Activated CD4-positive, alpha-beta memory T cell treated with anti-CD3 and anti-CD28 coated beads, Interleukin-2, amount 10 ng/mL, durations not matched to agents 7 days and 5 days (primary cell): ENCODE data around the gene RFPL4A. TPM values are rescaled to one million over a fixed set of nuclear protein-coding genes. Genes with fewer than 3 reads are reported as not detected.

Experiments used
- total RNA-seq, 2 experiments: library from RNA; stranded (reverse); gene quantifications; one replicate each; pipeline ENCODE4 v1.2.3, GENCODE V29; 2021

RFPL4A gene
- total RNA-seq, 2 experiments from 2014 or later = not detected

Other genes starting within 250 kb of the RFPL4A start
- not detected for gene SBK2, start 222.0 kb upstream of the RFPL4A start, total RNA-seq
- not detected for gene SBK3, start 213.6 kb upstream of the RFPL4A start, total RNA-seq
- 1 to 10 TPM; 6.4 to 6.6 TPM for gene ZNF579, start 178.2 kb upstream of the RFPL4A start, total RNA-seq
- gene FIZ1, start 159.6 kb upstream of the RFPL4A start, total RNA-seq = 10 to 100 TPM; 10.9 to 11.7 TPM
- gene ZNF524, start 158.8 kb upstream of the RFPL4A start, total RNA-seq = 10 to 100 TPM; 35.4 to 37.3 TPM
- 10 to 100 TPM; 15.3 to 15.4 TPM for gene ZNF865, start 153.4 kb upstream of the RFPL4A start, total RNA-seq
- gene ZNF784, start 134.5 kb upstream of the RFPL4A start, total RNA-seq = 1 to 10 TPM; 6.4 to 7.4 TPM
- 10 to 100 TPM; 35.7 to 39.7 TPM for gene ZNF580, start 118.1 kb upstream of the RFPL4A start, total RNA-seq
- gene ZNF581, start 115.4 kb upstream of the RFPL4A start, total RNA-seq = 10 to 100 TPM; 26.6 to 30.1 TPM
- 1 to 10 TPM; 3.7 to 3.8 TPM for gene CCDC106, start 110.9 kb upstream of the RFPL4A start, total RNA-seq
- 100 to 1,000 TPM; 204 to 213 TPM for gene U2AF2, start 104.1 kb upstream of the RFPL4A start, total RNA-seq
- gene EPN1, start 83.9 kb upstream of the RFPL4A start, total RNA-seq = 10 to 100 TPM; 63.9 to 64.5 TPM
- gene NLRP9, start 20.7 kb upstream of the RFPL4A start, total RNA-seq = not detected
- not detected for gene RFPL4AL1, start 10.0 kb downstream of the RFPL4A start, total RNA-seq
- gene NLRP11, start 72.9 kb downstream of the RFPL4A start, total RNA-seq = not detected
- not detected for gene NLRP4, start 77.4 kb downstream of the RFPL4A start, total RNA-seq
- not detected for gene NLRP13, start 173.2 kb downstream of the RFPL4A start, total RNA-seq
- gene NLRP8, start 188.7 kb downstream of the RFPL4A start, total RNA-seq = not detected
- gene NLRP5, start 227.7 kb downstream of the RFPL4A start, total RNA-seq = not detected